HG03280 (cell line): Measurements from ENCODE around the gene CLASP1.
"Not testable (repeated sequence)": the region's sequence is repeated elsewhere in the genome, so short reads cannot be mapped to it uniquely, and the experiment has no call there.

Experiments used
- ATAC-seq: cut with Tn5 transposase; IDR thresholded peaks from one replicate; pipeline ENCODE4 v1.9.1; 2021; ENCODE audit warnings: mild to moderate bottlenecking, moderate library complexity; ENCODE audit not compliant: unreplicated experiment

The CLASP1 gene

GRCh38 chr2:121479882-121480522 is 169.3 kb downstream of the CLASP1 start:
- ATAC-seq = no peak

DNA sequence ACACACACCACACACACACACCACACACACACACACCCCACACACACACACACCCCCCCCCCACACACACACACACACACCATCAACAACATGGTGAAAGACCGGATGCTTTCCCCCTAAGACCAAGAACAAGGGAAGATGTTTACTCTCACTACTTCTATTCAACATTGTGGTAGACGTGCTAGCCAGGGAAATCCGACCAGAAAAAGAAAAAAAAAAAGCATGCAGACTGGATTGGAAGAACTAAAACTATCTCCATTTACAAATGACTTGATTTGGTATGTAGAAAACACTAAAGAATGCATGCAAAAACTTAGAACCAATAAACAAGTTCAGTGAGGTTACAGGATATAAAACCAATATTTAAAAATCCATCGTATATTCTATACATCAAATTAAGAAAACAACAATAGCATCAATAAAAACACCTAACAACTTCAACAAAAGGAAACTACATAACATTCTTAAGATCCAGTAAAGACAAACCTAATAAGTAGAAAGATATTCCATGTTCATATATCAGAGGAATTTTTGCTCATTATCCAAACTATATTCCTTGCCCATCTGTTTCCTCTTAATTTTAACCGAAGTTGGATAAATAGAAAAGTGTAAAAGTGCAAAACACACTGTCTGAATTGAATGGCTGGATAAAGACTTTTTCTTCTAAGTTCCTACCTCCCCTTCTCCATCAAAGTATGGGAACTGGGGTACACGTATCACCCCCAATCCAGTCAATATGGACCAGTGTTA is 170.1 kb downstream of the CLASP1 start:
- ATAC-seq = no peak

GRCh38 chr2:121478358-121478995 is 170.8 kb downstream of the CLASP1 start:
- not testable (repeated sequence) for ATAC-seq

GRCh38 chr2:121476684-121477083 is 172.6 kb downstream of the CLASP1 start:
- ATAC-seq = no peak

DNA sequence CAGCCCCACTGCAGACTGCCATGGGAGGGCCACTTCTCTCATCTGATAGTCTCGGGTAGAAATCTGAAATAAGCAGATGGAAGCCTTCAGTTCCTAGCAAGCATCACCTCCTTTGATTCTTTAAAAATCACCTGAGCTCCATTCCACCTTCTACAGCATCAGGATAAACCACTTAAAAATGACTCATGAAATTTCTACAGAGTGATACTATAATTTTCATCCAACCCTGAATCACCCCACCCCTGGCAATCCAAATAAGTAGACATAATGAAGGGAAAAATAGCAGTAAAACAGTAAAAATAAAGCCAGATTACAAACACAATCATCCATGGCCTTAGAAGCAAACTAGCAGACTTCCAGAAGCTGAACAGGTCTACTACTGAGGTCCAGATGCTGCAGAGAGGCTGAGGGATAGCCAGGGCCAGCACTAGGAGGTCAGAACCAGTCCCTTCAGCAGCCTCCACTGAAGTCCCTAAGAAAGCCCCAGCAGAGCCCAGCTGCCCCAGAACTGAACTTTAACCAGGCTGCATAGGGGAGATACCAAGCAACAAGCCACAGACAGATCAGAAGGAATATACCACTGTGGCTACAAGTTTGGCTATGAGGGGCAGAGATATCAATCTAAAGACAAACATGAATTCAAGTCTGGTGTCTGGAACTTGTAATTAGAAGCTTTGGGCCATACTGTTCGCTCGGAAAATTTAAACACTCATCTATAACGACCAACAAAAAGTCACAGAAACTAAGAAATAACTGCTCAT is 173.3 kb downstream of the CLASP1 start:
- ATAC-seq = no peak

- no peak for ATAC-seq
Measured at GRCh38 chr2:121473512-121473911, 175.8 kb downstream of the CLASP1 start.

DNA sequence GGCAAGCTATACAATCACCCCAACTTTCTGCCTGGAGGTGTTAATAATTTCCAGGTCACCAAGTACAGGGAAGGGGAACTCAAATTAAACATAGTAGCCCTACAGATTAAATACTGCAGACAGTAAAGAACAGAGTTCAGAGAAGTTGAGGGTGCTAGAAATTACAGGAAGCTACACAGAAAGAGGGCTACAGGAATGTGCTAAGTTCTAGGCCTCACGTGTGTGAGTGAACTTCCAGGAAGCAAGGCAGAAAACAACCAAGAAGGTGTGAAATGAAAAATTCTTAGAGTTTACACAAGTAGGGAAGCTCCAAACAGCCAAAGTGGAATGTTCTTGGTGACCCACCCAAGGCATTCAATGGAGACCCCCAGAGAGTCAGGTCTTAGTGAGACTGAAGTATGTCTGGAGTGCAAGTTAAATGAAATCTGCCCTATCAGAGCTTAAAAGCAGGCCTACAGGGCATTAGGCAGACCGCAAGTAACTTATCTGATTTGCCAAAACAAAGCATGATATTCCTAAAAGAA is 176.7 kb downstream of the CLASP1 start:
- ATAC-seq = no peak

- ATAC-seq = no peak
Measured at GRCh38 chr2:121471532-121472469, 177.5 kb downstream of the CLASP1 start.

GRCh38 chr2:121470917-121471316 is 178.3 kb downstream of the CLASP1 start:
- ATAC-seq = no peak

DNA sequence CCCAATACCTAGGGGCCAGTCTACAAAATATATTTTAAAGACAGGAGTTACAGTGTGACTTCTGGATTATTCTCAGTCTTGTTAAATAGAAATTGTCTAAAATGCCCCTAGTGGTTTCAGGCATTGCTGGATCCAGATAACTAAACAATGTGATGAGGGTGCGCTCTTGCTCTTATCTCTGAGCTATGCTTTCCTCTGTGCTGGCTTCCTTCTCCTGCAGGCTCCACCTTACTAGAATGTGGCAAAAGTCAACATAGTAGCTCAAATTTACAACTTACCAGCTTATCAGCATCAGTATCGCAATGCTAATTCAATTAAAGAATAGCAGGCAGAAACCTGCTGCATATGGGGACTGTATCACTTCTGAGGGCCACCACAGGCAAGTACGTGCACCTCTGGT is 179.9 kb downstream of the CLASP1 start:
- ATAC-seq = no peak

- no peak for ATAC-seq
Measured at GRCh38 chr2:121468936-121469335, 180.3 kb downstream of the CLASP1 start.

GRCh38 chr2:121459291-121459690 is 190.0 kb downstream of the CLASP1 start:
- no peak for ATAC-seq

- no peak for ATAC-seq
Measured at GRCh38 chr2:121456325-121456724, 192.9 kb downstream of the CLASP1 start.

DNA sequence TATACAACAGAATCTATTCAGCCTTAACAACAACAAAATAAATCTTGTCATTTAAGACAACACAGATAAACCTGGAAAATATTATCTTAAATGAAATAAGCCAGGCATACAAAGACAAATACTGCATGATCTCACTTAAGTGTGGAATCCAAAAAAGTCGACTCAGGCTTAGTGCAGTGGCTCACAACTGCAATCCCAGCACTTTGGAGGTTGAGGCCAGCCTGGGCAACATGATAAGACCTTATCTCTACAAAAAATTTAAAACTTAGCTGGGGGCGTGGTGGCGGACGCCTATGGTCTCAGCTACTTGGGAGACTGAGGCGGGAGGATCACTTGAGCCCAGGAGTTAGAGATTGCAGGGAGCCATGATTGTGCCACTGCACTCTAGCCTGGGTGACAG is 193.8 kb downstream of the CLASP1 start:
- ATAC-seq = no peak

GRCh38 chr2:121454549-121455090 is 194.6 kb downstream of the CLASP1 start:
- no peak for ATAC-seq

GRCh38 chr2:121451398-121451797 is 197.9 kb downstream of the CLASP1 start:
- ATAC-seq = no peak

DNA sequence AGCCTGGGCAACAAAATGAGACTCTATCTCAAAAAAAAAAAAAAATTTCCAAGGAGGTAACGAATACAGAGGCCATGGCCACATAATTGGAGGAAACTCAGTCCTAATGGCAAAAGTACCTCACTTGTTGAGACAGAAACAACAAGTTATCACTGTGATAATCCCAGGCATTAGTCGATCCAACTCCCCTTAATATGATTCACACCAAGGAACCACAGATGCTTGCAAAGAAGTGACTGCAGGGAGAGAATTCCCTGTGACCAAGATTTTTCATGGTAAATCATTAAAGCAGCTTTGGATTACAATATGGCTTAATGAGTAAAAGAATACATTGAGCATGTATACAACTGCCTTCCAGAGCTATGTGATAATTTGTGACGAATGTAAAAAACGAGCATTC is 199.0 kb downstream of the CLASP1 start:
- ATAC-seq = no peak

- ATAC-seq = no peak
Measured at GRCh38 chr2:121446647-121447241, 202.5 kb downstream of the CLASP1 start.

- ATAC-seq = no peak
Measured at GRCh38 chr2:121442889-121443288, 206.4 kb downstream of the CLASP1 start.
